Smooth muscle cell (in vitro differentiated cells): ENCODE results near the gene SNX15. TPM values are rescaled to one million over a fixed set of nuclear protein-coding genes. Genes with fewer than 3 reads are reported as not detected.
"Not testable (repeated sequence)": the region's sequence is repeated elsewhere in the genome, so short reads cannot be mapped to it uniquely, and the experiment has no call there.

Experiments
- DNase-seq: peaks from one replicate; lab custom pipeline; 2025; ENCODE audit not compliant: unreplicated experiment; lab: John Stamatoyannopoulos, UW
- H2AFZ ChIP-seq: fragments of 200-600 bp; sonication (generic); 2 replicates; pipeline ENCODE4 v1.6.0; 2016; ENCODE audit warnings: antibody characterized with exemption, low read depth, mild to moderate bottlenecking
- H3F3A ChIP-seq: fragments of 200-600 bp; sonication (generic); 2 replicates; pipeline ENCODE4 v1.6.0; 2017; ENCODE audit warnings: antibody characterized with exemption, low read depth
- H3K27ac ChIP-seq: fragments of 200-600 bp; sonication (generic); 2 replicates; pipeline ENCODE4 v1.5.1; 2016; ENCODE audit warnings: low read depth, mild to moderate bottlenecking
- H3K27me3 ChIP-seq: fragments of 200-600 bp; sonication (generic); 2 replicates; pipeline ENCODE4 v1.6.1; 2016; ENCODE audit warnings: low read depth, mild to moderate bottlenecking
- H3K36me3 ChIP-seq: fragments of 200-600 bp; sonication (generic); 2 replicates; pipeline ENCODE4 v1.5.1; 2016; ENCODE audit warnings: low read depth
- H3K4me1 ChIP-seq: fragments of 200-600 bp; sonication (generic); 2 replicates; pipeline ENCODE4 v1.5.1; 2016; ENCODE audit warnings: low read depth
- H3K4me2 ChIP-seq: fragments of 200-600 bp; sonication (generic); 2 replicates; pipeline ENCODE4 v1.6.0; 2016; ENCODE audit warnings: mild to moderate bottlenecking
- H3K4me3 ChIP-seq: fragments of 200-600 bp; sonication (generic); 2 replicates; pipeline ENCODE4 v1.5.1; 2016; ENCODE audit warnings: mild to moderate bottlenecking
- H3K79me2 ChIP-seq: fragments of 200-600 bp; sonication (generic); 2 replicates; pipeline ENCODE4 v1.6.0; 2016; ENCODE audit warnings: low read depth, mild to moderate bottlenecking
- H3K9ac ChIP-seq: fragments of 200-600 bp; sonication (generic); 2 replicates; pipeline ENCODE4 v1.6.0; 2016; ENCODE audit warnings: low read depth
- H3K9me3 ChIP-seq: fragments of 200-600 bp; sonication (generic); replicated peaks from 2 replicates; pipeline ENCODE4 v1.5.1; 2016; ENCODE audit warnings: low read depth
- H4K20me1 ChIP-seq: fragments of 200-600 bp; sonication (generic); 2 replicates; pipeline ENCODE4 v1.6.0; 2016; ENCODE audit warnings: low read depth
- WGBS: methylation state at CpG from one replicate; pipeline ENCODE4 v1.1.7; 2016; ENCODE audit warnings: low lambda C conversion rate; 5-methylcytosine and 5-hydroxymethylcytosine counted together
- polyA plus RNA-seq: library from polyadenylated mRNA; unstranded; fragments of >200 nt; fragmentation: Nextera tagmentation; extraction: Ambion mirVana; gene quantifications from 2 replicates; pipeline ENCODE4 v1.2.1, GENCODE V29; 2016
- total RNA-seq: library from RNA; depleted of rRNA; stranded (reverse); fragments of >200 nt; gene quantifications from 2 replicates; pipeline ENCODE4 v1.2.3, GENCODE V29; 2014
- TF ChIP-seq, protein P1 (sequence below): fragments of 200-600 bp; sonication (generic); IDR thresholded peaks from 2 replicates; pipeline ENCODE4 v1.5.1; 2017; ENCODE audit warnings: borderline replicate concordance, mild to moderate bottlenecking, antibody characterized with exemption; ENCODE audit not compliant: insufficient read depth, poor library complexity, severe bottlenecking

SNX15 gene, protein sequence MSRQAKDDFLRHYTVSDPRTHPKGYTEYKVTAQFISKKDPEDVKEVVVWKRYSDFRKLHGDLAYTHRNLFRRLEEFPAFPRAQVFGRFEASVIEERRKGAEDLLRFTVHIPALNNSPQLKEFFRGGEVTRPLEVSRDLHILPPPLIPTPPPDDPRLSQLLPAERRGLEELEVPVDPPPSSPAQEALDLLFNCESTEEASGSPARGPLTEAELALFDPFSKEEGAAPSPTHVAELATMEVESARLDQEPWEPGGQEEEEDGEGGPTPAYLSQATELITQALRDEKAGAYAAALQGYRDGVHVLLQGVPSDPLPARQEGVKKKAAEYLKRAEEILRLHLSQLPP
- total RNA-seq (9.4 and 14.8 TPM in 2 replicates), polyA plus RNA-seq (24.7 and 25.1 TPM in 2 replicates)

DNA sequence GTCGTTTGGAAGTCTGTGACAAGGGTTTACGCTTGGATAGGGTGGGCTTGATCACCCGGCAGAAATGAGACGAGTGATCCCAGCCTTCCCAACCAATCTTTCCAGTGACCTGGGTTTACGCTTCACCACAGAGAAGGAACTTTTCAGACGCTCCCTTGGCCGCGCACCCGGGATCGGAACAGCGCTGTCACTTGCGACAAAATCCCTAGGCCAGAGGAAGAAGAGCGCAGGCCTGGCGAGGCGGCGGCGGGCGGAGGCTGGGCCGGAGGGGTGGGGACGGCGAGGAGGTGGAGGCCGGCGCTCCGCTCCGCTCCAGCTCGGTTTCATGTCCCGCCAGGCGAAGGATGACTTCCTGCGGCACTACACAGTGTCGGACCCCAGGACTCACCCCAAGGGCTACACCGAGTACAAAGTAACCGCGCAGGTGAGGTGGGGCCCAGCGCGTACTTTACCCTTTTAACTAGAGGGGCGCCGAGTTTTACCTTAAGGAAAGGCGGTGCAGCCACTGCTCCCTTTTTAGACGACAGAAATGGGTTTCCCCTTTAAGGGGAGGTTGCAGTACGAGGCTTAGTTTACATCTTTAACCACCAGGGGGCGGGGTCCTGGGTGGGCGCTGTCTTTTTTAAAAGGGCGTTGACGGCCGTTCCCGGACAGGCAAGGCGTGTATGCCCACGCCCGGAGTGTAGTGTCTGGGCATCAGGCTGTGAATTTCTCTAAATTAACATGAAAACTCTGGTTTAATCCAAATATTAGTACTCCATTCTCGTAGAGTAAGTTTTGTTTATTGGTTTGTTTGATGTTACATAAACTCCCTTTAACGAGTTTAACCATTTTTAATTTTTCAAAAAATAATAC, at the start of gene SNX15:
Gene SNX15, plus strand, starts transcription at position 227 of the 855 bp plus-strand sequence. Its CDS starts 99 bp downstream, at position 326.
- WGBS, result 2% methylated on average over 43 of the region's 51 CpGs
- TF ChIP-seq, protein P1, sequence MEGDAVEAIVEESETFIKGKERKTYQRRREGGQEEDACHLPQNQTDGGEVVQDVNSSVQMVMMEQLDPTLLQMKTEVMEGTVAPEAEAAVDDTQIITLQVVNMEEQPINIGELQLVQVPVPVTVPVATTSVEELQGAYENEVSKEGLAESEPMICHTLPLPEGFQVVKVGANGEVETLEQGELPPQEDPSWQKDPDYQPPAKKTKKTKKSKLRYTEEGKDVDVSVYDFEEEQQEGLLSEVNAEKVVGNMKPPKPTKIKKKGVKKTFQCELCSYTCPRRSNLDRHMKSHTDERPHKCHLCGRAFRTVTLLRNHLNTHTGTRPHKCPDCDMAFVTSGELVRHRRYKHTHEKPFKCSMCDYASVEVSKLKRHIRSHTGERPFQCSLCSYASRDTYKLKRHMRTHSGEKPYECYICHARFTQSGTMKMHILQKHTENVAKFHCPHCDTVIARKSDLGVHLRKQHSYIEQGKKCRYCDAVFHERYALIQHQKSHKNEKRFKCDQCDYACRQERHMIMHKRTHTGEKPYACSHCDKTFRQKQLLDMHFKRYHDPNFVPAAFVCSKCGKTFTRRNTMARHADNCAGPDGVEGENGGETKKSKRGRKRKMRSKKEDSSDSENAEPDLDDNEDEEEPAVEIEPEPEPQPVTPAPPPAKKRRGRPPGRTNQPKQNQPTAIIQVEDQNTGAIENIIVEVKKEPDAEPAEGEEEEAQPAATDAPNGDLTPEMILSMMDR, result peak; percentile 89

DNA sequence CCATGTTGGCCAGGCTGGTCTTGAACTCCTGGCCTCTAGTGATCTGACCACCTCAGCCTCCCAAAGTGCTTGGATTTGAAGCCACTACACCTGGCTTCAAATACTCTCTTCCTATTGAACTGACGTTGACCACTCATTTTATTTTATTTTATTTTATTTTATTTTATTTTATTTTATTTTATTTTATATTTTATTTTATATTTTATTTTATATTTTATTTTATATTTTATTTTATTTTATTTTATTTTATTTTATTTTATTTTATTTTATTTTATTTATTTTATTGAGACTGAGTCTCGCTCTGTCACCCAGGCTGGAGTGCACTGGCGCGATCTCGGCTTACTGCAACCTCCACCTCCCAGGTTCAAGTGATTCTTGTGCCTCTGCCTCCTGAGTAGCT, 43.9 kb upstream of the SNX15 start:
- H3K27ac ChIP-seq, H3K4me2 ChIP-seq, H2AFZ ChIP-seq, H3K9me3 ChIP-seq, H3F3A ChIP-seq, H3K4me3 ChIP-seq, H3K79me2 ChIP-seq, DNase-seq, H3K9ac ChIP-seq, H4K20me1 ChIP-seq, H3K27me3 ChIP-seq, H3K4me1 ChIP-seq, H3K36me3 ChIP-seq: not testable (repeated sequence)
- 74% methylated on average over 5 of the region's 5 CpGs for WGBS

More for the DNA sequence above, at the start of gene SNX15:
- peak; percentile 92 for DNase-seq
- Histone ChIP-seq H3F3A (no peaks in the 10 kb centered on the region), H3K27me3 (no peaks in the 10 kb centered on the region), H2AFZ (peak within 1 kb of the TSS; percentile 95), H3K4me2 (peak within 1 kb of the TSS; percentile 85), H3K9ac (peak within 1 kb of the TSS; percentile 42), H3K36me3 (no peaks in the 10 kb centered on the region), H3K4me3 (peak within 1 kb of the TSS; percentile 68), H3K79me2 (peaks cover 6% of the 10 kb centered on the region), H3K9me3 (no peaks in the 10 kb centered on the region), H3K4me1 (peaks cover 5% of the 10 kb centered on the region), H4K20me1 (no peaks in the 10 kb centered on the region), H3K27ac (peak within 1 kb of the TSS; percentile 57)

DNA sequence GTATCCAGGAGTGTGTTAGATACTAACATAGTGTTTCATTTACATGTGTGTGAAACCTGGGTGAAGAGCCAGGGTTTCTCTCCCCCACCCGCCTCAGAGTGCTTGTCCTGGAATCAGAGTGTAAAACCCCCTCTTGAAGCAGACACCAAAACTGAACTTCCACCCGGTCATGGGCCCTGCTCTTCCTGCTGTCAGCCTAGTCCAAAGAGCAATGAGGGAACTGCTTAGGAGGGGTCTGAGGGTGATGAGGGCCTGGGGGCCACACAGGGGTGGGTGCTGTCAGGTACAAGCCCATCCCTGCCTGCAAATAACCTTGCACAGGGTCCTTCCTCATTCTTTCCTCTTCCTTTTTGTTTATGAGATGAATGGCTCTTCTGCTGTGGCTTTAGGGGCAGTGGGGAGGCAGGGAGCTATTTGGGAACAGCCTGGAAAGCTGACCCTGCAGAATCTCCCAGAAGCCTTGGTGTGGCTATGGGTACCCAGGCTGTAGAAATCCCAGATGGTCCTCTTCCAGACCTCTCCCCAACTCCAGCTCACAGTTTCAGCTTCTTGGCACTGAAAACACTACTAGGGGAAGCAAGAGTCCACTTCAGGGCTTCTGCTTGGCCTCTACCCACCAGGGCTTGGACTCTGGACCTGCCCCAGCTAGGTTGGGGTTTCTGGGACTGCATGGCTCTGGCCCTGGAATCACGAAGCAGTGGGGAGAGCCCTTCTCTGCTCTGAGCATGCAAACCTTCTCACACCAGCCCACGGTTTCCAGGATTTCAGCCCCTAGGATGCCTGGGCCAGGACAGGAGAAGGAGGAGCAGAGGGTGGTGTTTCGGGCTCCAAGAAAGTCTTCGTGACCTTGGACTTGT, 39.0 kb upstream of the SNX15 start:
- 83% methylated on average over 6 of the region's 6 CpGs for WGBS
- Histone ChIP-seq H3K4me3 (no peak overlapping the region), H3K9ac (no peak overlapping the region), H3F3A (no peaks in the 10 kb centered on the region), H3K36me3 (no peaks in the 10 kb centered on the region), H3K27me3 (no peaks in the 10 kb centered on the region), H3K9me3 (no peaks in the 10 kb centered on the region), H3K79me2 (no peaks in the 10 kb centered on the region), H2AFZ (no peak overlapping the region), H3K4me1 (no peaks in the 10 kb centered on the region), H3K27ac (no peak overlapping the region), H3K4me2 (no peak overlapping the region), H4K20me1 (no peaks in the 10 kb centered on the region)
- TF ChIP-seq, protein P1, result no peak
- DNase-seq, result no peak
